Uterus (tissue), 2 donors: ENCODE results near the gene NEDD4L.

Experiments used
- POLR2A ChIP-seq, 2 donors: fragments of 450-650 bp; IDR thresholded peaks; one replicate each; pipeline ENCODE4 v1.6.1; 2016; ENCODE audit warnings: antibody characterized with exemption in 2 of 2, mild to moderate bottlenecking in 1 of 2, moderate library complexity in 1 of 2
- TF ChIP-seq, protein P1 (sequence below), 4 experiments: fragments of 200-600 bp in 2 of 4; fragments of 450-650 bp in 2 of 4; sonication (generic) in 2 of 4; IDR thresholded peaks; one replicate each; pipeline ENCODE4 v1.5.1; 2016 to 2019; ENCODE audit warnings: antibody characterized with exemption in 4 of 4, mild to moderate bottlenecking in 2 of 4, moderate library complexity in 1 of 4

- TF ChIP-seq, protein P1, sequence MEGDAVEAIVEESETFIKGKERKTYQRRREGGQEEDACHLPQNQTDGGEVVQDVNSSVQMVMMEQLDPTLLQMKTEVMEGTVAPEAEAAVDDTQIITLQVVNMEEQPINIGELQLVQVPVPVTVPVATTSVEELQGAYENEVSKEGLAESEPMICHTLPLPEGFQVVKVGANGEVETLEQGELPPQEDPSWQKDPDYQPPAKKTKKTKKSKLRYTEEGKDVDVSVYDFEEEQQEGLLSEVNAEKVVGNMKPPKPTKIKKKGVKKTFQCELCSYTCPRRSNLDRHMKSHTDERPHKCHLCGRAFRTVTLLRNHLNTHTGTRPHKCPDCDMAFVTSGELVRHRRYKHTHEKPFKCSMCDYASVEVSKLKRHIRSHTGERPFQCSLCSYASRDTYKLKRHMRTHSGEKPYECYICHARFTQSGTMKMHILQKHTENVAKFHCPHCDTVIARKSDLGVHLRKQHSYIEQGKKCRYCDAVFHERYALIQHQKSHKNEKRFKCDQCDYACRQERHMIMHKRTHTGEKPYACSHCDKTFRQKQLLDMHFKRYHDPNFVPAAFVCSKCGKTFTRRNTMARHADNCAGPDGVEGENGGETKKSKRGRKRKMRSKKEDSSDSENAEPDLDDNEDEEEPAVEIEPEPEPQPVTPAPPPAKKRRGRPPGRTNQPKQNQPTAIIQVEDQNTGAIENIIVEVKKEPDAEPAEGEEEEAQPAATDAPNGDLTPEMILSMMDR (IDR thresholded peaks at IDR 0.05): no peak
- no peak for TF ChIP-seq POLR2A (IDR thresholded peaks at IDR 0.05)
Observed at GRCh38 chr18:58319719-58320118, 275.7 kb downstream of the NEDD4L start.
